COR-L47 (cell line): ENCODE results near the gene IQGAP1.

Experiments
- DNase-seq: peaks from one replicate; lab custom pipeline; 2025; lab: John Stamatoyannopoulos, UW

IQGAP1 gene

DNA sequence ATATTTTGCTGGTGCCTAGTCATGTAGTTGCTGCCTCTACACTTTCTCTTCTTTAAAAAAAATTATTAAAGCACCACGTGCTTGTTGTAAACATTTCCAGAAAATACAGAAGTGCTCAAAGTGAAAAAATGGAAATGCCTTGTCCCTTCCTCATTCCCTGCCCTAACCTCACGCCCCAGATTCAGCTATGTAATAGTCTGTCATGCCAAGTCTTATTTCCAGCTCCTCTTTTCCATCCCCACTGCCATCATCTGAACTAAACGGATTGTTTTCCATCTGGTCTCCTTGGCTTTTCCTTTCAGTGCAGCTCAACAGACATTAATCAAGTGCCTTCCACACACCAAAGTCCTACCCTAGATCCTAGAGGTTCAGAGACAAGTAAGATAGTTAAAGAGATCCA is 20.5 kb upstream of the IQGAP1 start:
- no peak for DNase-seq

DNA sequence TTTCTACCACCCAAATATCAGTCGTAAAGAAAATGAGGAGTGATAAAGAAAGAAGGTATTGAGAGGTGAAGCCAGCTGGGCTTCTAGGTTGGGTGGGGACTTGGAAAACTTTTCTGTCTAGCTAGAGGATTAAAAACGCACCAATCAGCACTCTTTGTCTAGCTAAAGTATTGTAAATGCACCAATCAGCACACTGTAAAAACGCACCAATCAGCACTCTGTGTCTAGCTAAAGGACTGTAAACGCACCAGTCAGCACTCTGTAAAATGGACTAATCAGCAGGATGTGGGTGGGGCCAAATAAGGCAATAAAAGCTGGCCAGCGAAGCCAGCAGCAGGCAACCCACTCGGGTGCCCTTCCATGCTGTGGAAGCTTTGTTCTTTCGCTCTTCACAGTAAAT is 13.0 kb upstream of the IQGAP1 start:
- no peak for DNase-seq

DNA sequence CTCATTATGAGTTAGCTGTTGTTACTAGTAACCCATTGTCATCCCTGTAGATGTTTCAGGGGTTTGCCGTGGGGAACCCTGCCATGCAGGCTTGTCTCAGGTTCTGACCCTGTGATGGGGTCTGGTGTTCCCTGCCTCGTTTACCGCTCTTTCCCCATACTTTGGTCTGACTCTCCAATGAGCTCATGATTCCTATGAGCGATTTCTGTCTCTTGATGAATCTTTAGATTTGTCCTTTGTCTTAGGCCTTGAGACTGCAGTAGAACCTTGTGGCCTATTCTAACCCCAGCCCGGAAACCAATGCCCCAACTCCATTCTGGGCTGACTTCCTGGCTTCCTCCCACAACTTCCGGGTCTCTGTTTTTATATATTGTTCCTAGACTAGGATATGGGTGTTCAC is 11.3 kb upstream of the IQGAP1 start:
- DNase-seq, result no peak

DNA sequence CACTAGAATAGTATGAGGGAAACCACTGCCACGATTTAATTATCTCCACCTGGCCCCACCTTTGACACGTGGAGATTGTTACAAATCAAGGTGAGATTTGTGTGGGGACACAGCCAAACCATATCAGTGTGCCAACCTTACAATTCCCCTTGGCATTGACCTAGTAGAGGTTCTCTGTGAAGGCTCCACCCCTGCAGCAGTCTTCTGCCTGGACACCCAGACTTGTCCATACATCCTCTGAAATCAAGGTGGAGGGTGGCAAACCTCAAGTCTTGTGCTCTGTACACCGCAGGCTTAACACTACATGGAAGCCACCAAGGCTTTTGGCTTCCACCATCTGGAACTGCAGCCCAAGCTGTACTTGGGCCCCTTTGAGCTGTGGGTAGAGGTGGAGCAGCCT is 8.8 kb upstream of the IQGAP1 start:
- no peak for DNase-seq

DNA sequence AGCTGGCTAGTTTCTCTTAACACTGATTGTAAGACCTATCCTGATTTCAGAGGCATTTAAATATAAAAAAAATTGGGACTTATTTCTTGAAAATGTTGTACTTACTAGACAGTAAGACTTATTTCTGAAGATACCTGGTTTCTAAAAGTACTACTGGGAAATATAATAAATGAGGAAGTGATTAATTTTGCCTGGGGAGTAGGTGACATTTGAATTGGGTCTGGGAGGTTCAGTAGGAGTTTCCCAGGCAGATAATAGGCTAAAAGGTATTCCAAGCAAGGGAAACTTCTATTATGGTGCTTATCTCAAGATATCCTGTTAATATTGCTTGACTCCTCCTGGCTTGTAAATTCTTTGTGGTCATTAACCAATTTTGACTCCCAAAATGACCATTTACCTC is 6.5 kb upstream of the IQGAP1 start:
- no peak for DNase-seq

DNA sequence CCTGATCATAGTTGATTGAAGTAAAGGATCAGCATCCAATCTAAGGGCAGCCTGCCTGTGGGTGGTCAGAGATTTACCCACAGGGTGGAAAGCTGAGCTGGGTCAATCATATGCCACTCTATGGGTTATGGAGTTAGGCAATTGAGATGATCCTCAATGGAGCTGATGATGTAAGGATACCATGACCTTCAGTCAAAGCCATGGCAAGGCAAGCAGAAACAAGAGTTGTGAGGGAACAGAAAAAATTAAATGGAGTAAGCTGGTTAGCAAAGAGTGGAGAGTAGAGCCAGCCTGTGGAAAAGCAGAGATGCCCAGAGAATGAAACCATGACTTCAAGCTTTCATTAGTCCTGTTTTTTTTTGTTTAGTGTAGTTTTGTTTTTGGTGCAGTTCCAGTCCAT is 5.7 kb upstream of the IQGAP1 start:
- DNase-seq, result no peak

DNA sequence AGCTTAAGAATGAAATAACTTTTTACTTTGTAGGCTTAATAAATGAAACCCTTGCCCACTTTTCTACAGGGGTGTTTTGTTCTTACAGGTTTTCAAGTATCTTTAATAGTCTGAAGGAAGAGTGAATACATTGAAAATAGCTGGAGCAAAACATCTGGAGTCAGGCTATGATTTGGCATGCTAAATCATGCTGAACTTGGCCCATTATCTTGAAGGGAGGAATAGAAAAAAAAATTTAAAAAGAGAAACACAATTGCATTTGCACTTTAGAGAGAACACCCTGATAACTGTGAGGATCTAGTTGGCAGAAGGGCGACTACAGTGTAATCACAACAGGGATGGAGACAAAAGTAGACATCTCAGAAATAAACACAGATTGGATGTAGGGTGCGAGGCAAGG is 1.8 kb upstream of the IQGAP1 start:
- DNase-seq, result no peak

DNA sequence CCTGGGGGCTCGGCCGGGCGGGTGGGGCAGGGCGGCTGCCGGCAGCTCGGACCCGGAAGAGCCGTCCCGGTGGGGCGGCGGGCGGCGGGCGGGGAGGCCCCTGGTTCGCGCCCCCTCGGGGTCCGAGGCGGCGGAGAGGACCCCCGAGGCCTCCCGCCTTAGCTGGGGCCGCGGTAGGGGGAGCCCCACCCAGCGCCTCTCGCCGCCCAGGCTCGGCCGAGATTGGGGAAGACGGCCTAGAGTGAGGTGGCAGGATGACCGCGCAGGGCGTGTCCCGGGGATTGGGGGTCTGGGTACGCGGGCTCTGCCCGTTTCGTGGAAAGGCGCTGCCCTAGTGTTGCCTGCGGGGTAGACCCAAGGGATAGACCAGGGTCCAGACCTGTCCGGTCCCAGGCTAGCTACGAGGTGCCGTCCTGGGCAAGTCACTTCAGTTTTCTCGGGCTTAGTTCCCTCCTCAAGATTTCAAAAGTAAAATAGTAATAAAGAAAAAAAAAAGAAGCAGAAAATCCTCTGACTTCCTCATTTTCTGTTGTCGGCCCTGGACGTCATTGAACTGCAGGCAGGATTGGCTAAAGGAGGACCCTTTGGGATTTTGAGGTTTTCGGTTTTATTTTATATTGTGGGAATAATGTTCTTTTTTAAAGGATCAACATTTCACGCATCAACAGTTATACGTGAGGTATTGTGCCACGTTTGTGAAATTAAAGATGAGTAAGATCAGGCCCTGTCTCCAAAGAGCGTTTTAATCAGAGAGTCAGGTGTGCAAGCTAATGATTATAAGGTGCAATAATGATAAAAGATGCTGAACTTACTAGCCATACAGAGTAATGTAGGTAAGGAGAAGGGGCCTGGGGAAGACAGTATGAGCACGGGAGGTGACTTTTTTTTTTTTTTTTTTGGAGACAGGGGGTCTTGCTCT is 679 bp downstream of the IQGAP1 start:
- no peak for DNase-seq

DNA sequence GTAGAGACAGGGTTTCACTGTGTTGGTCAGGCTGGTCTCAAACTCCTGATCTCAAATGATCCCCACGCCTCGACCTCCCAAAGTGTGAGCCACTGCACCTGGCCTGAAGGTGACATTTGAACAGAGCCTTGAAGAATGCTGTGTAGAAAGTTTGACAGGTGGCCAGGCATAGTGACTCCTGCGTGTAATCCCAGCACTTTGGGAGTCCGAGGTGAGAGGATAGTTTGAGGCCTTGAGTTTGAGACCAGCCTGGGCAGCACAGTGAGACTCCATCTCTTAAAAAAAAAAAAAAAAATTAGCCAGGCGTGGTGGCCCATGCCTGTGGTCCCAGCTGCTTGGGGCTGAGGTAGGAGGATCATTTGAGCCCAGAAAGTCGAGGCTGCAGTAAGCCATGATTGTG is 1.5 kb downstream of the IQGAP1 start:
- no peak for DNase-seq

DNA sequence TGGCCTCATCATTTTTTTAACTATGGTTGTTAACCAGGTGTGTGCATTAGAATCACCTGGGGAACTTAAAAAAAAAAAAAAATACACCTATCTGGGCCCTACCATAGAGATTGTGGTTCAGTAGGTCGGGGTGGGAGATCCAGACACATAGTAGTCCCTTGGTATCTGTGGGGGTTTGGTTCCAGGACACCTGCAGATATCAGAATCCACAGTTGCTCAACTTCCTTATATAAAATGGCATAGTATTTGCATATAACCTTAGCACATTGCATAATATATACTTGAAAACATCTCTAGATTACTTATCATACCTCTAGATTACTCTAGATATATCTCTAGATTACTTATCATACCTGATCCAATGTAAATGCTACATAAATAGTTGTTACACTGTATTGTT is 5.0 kb downstream of the IQGAP1 start:
- DNase-seq, result no peak

DNA sequence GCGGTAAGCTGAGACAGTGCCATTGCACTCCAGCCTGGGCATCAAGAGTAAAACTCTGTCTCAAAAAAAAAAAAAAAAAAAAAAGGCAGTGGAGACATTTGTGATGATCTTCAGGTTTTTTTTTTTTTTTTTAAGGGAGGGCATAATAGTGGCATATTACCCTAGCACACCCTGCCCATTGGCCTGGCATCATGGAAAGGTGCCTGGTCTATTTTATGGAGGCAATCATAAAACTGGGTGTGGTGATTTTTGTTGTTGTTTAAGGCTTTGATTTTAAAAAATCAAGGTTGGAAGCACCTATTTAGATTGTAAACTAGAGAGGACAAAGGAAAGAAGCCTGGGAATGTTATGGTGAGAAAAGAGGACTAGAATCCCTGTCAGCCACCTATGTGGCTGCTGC is 6.0 kb downstream of the IQGAP1 start:
- DNase-seq, result no peak

DNA sequence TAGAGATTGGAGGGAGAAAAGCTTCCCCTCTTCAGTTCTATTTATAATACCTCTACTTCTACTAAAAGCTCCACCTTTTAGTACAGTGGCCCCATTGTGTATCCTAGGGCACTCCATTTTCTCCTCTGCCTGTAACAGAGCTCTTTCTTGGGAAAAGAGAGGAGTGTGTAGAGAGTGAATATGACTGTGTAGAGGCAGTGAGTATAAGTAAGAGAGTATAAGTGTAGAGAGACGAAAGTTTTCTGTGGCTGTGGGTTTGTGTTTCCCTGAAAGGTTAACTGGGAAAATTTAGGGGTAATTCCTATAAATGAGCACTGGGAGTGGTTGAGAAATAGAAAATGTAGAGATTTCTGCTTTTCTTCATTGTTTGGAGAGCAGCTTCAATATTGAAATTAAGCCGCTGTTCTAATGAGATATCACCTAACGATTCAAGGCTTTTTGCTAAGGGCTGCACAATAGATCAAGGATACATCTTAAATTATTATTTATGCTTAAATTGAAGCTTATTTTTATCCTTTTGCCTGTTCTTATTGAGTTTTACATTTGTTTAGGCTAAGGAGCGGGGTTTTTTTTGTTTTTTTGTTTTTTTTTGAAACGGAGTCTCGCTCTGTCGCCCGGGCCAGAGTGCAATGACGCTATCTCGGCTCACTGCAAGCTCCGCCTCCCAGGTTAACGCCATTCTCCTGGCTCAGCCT is 6.9 kb downstream of the IQGAP1 start:
- no peak for DNase-seq

DNA sequence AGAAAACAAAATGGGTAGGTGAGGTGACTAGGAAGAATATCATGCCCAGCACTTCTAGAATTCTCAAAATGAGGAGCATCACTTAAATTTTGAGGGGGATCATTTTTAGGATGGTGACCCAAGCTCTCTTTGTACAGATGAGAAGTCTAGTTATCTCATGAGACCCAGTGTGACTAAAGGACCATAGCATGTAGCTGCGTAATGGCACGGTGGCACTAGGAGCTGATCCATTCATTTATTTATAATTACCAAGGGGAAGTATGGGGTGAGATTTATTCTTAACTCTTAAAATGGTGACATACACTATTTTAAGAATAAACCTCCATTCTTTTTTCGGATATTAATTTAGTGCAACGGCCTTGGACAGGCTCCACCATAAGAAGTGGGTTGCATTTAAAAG is 8.3 kb downstream of the IQGAP1 start:
- no peak for DNase-seq

DNA sequence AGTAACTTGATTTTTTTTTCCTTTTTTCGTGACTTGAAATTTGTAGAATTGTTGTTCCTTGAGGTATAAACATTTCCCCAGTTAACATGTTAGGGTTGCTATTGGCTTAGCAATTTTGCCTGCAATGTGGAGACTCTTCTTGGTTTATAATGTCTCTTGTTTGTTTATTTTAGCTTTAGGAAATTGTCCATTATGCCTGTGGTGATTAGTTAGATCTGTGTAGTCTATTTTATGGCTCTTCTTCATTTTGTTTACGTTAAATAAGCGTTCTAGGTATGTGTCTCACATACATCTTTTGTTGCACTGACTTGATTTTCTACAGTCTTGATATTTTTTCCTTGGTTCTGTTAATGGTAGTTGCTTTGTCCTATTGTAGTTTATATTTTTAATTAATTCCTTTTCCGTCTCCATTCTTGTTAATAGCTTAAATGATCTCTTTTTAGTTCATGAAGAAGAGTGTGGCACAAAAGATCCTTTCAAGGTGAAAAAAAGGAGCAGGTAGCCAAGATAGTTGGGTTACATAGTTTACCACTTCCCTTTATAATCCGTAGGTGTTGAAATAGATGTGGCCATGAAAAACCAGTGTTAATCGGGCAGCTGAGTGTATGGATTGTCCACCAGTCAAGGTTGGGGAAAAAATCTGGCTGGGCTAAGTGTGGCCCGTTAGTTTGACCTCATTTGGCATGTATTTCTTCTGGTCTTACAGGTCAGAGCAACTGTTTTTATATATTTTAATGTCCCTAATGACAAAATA is 12.1 kb downstream of the IQGAP1 start:
- no peak for DNase-seq

DNA sequence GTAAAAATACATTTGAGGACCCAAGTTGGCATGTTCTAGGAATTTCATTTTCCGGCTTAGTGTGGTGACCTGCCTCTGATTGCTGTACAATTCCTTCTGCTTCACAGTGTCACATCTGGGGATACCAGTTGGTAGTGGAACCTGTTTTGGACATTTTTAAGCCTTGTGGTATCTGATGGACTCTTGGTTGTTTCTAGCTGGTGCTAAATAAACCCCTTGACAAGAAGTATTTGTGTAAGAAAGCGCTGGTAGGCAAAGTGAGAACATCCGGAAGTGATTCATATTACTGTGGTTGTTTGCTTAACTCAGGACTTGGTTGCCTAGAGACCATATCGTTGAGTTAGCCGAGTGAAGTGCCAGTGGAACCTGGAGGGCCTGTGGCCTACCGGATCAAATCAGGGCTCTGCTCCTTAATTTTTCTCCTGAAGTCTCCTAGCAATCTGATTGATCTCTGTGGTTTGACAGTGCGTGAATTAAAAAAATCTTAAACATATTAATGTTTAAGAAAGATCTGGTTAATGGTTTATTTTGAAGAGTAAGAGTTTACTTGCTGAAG is 12.8 kb downstream of the IQGAP1 start:
- peak; percentile 52 for DNase-seq

DNA sequence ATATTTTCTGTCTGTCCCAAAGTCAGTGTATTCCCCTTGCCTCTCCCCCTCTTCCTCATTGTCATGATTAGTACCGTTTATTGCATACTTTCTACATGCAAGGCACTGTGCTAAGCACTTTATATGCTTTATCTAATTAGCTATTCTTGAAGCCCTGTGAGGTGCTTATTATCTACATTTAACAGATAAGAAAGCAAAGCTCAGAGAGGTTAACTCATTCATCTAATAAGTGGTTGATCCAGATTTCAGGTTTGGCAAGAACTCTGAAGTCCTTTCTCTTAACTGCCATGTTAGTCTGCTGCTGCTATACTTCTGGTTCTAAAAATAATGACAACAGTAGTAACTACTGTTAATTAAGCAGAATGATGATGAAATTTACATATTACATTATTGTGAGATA is 13.5 kb downstream of the IQGAP1 start:
- DNase-seq, result no peak

DNA sequence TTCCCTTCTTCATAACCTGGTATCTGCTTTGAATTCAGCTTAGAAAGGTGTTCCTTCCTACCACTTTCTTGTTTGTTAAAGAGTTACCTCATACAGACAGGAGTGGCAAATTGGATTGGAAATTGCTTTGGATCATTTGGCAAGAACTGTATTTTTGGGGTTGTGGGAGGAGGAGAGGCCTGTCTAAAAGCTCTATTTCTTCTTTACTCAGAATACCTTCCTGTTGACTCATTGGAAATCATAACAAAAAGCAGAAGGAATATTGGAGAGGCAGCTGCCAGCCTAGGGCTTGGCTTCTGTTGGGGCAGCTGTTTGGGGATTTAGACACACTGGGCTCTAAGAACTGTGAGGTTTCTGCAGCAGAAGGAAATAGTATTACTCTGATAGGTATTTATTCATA is 14.2 kb downstream of the IQGAP1 start:
- DNase-seq, result no peak

DNA sequence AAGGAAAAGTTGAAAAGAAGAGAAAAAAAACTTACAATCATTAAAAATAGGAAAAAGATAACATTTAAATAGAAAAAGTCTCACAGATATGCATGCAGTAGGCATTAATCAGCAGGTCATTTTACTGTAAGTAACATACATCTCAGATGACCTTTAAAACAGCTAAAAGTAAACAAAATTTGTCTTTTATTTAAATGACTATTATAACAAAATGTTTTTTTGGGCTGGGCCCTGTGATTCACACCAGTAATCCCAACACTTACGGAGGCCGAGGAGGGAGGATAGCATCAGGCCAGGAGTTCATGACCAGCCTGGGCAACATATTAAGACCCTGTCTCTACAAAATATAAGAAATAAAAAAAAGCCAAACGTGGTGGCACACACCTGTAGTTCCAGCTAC is 14.7 kb downstream of the IQGAP1 start:
- no peak for DNase-seq

DNA sequence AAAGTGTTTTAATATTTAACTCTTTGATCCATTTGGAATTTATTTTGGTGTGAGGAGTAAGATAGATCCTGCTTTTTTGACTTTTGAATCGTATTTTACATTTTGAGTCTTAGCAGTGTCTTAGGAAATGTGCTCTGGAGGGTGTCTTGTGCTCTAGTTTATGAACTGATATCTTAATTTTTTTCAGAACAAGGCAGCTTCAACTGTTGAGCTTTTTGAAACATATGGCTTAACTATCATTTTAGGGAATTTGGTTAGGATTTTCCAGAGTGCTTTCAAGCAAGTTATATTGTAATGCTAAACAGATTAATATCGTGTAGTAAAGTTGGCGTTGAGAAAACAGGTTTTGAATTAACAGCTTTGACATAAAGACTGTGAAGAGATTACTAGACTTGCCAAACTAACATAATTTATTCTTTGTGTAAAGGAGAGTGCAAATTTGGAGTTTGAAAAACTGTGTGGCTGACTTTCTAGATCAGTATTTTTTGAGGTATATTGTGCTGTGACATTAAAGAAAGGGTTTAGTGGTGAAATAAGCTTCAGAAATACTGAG is 17.1 kb downstream of the IQGAP1 start:
- no peak for DNase-seq

DNA sequence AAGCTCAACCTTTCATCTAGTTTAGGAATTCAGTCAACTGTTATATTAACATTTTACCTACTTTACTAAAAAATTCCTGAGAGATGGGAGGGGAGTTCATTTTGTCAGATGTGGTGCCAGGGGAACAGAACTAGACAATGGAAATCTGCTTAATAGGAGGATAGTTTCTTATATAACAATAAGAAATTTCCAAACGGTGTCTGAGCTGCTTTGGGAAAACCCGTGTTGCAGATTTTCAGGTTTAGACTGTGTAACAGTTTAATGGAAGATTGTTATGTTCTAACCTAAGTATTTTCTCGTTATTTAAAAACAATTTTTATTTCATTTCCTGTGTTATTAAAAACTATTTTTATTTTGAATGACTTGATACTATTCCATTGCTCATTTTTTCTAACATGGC is 19.3 kb downstream of the IQGAP1 start:
- no peak for DNase-seq

DNA sequence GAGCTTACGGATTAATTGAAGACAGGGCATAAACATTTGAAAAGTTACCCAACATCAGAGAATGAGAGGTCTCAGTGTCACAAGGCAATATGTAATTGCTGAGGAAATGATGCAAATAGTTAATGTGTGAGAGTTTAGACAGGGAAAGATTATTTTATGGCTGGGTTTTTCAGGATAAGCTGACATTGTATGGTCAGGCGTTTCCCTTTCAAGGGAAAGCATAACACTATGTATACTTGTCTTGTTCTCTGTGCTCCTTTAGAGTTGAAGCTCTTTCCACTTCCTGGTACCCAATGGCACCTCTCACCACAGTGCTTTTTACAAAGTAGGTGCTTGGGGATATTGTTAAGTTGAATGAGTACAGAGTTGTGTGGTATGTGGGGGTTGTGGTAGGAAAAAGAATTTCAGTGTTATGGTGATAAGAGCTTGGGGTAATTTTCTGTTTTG is 19.9 kb downstream of the IQGAP1 start:
- DNase-seq, result no peak

DNA sequence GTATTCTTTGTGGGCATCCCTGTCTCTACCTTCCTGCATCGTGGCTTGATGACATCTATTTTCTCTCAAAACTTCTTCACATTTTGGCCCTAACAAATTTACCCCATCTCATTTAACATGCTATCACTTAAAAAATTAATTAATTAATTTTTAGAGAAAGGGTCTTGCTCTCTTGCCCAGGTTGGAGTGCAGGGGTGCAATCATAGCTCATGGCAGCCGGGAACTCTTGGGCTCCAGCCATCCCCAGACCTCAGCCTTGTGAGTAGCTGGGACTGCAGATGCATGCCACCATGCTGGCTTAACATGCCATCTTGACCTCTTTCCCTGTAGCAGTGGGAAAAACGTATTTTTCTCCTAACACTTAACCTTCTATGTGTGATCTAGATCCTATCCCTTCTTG is 20.6 kb downstream of the IQGAP1 start:
- DNase-seq, result no peak
